Cardiac muscle cell (in vitro differentiated cells and primary cell): ENCODE measurements around the gene TMEM97. TPM values are rescaled to one million over a fixed set of nuclear protein-coding genes. Genes with fewer than 3 reads are reported as not detected.

ENCODE experiments used
- DNase-seq, 2 donors: peaks; one replicate each; pipeline versions ENCODE4 v3.0.0 to v3.0.0-alpha.2; 2010 to 2017; ENCODE audit warnings: low read depth in 1 of 2, low spot score in 1 of 2
- H3K27ac ChIP-seq: fragments of 200-600 bp; sonication (generic); 2 replicates; pipeline ENCODE4 v1.5.1; 2016
- H3K27me3 ChIP-seq: fragments of 200-600 bp; sonication (generic); 2 replicates; pipeline ENCODE4 v1.6.0; 2016; ENCODE audit warnings: control low read depth
- H3K36me3 ChIP-seq: fragments of 200-600 bp; sonication (generic); 2 replicates; pipeline ENCODE4 v1.5.1; 2016; ENCODE audit warnings: control low read depth
- H3K4me1 ChIP-seq: fragments of 200-600 bp; sonication (generic); 2 replicates; pipeline ENCODE4 v1.8.1; 2017; ENCODE audit warnings: low read depth, mild to moderate bottlenecking, mixed run types
- H3K4me3 ChIP-seq: fragments of 200-600 bp; sonication (generic); 2 replicates; pipeline ENCODE4 v1.5.1; 2016; ENCODE audit warnings: mild to moderate bottlenecking
- H3K9me3 ChIP-seq: fragments of 200-600 bp; sonication (generic); 2 replicates; pipeline ENCODE4 v1.5.1; 2017; ENCODE audit warnings: low read depth, mild to moderate bottlenecking, control low read depth
- CTCF ChIP-seq: IDR thresholded peaks from 2 replicates; pipeline ENCODE4 v1.5.1; 2012; ENCODE audit warnings: low read depth, mild to moderate bottlenecking, low read length
- polyA plus RNA-seq: library from polyadenylated mRNA; unstranded; fragments of >200 nt; fragmentation: Nextera tagmentation; extraction: Ambion mirVana; gene quantifications from 2 replicates; pipeline ENCODE4 v1.2.1, GENCODE V29; 2016
- total RNA-seq: library from RNA; depleted of rRNA; stranded (reverse); fragments of >200 nt; gene quantifications from 2 replicates; pipeline ENCODE4 v1.2.3, GENCODE V29; 2016

Gene TMEM97
- total and polyA plus RNA-seq, 2 experiments from 2014 or later, result 40.3 to 140 TPM

- no peaks in the 10 kb centered on the region for H3K4me1 ChIP-seq
- no peak for TF ChIP-seq CTCF
- DNase-seq, result no peak
- no peak within 1 kb of the TSS for H3K27ac ChIP-seq
- H3K27me3 ChIP-seq, result no peaks in the 10 kb centered on the region
- peaks cover 28% of the 10 kb centered on the region for H3K36me3 ChIP-seq
- H3K4me3 ChIP-seq, result no peak within 1 kb of the TSS
- no peaks in the 10 kb centered on the region for H3K9me3 ChIP-seq
These were observed 45.8 kb downstream of the TMEM97 start, which contains the start of gene SEBOX for GRCh38 chr17:28364665-28365363. TSS of gene SEBOX (minus strand) at chr17:28365199. CDS start at chr17:28365151, 48 bp downstream.

GRCh38 chr17:28365487-28365886 is 46.5 kb downstream of the TMEM97 start:
- TF ChIP-seq CTCF, result no peak
- Histone ChIP-seq H3K4me3 (no peak overlapping the region), H3K27me3 (no peaks in the 10 kb centered on the region), H3K4me1 (peaks cover 6% of the 10 kb centered on the region), H3K36me3 (peaks cover 21% of the 10 kb centered on the region), H3K9me3 (no peaks in the 10 kb centered on the region), H3K27ac (no peak overlapping the region)
- DNase-seq, result no peak

DNA sequence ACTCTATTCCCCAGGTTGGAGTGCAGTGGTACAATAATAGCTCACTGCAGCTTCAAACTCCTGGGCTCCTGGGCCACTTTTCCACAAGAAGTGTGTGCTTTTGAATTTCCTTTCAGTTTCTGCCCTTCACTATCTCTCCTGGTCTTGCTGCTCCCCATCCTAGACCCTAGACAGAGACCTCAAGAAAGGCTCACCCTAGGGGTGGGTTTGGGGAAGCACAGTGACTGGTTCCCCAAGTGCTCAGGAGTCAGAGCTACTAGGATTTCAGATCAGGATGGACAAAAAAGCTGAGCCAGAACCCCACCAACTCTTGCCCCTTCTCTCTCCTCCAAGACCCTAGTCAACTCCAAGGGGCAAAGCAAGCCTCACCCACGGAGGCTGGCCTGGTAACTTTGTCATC is 47.6 kb downstream of the TMEM97 start:
- Histone ChIP-seq H3K27me3 (no peaks in the 10 kb centered on the region), H3K4me1 (peaks cover 12% of the 10 kb centered on the region), H3K4me3 (no peak overlapping the region), H3K27ac (no peak overlapping the region), H3K9me3 (no peaks in the 10 kb centered on the region), H3K36me3 (peaks cover 10% of the 10 kb centered on the region)
- no peak for TF ChIP-seq CTCF
- DNase-seq, result no peak

- H3K27ac ChIP-seq, result no peak overlapping the region
- DNase-seq, result no peak
- no peak for TF ChIP-seq CTCF
- H3K9me3 ChIP-seq, result no peaks in the 10 kb centered on the region
- H3K4me1 ChIP-seq, result peaks cover 12% of the 10 kb centered on the region
- H3K4me3 ChIP-seq, result no peak overlapping the region
- peaks cover 7% of the 10 kb centered on the region for H3K27me3 ChIP-seq
- H3K36me3 ChIP-seq, result peaks cover 4% of the 10 kb centered on the region
These were observed 48.8 kb downstream of the TMEM97 start for GRCh38 chr17:28367641-28368305.

GRCh38 chr17:28368306-28368831 is 49.4 kb downstream of the TMEM97 start:
- Histone ChIP-seq H3K4me1 (peaks cover 12% of the 10 kb centered on the region), H3K9me3 (no peaks in the 10 kb centered on the region), H3K27me3 (peaks cover 13% of the 10 kb centered on the region), H3K36me3 (peaks cover 3% of the 10 kb centered on the region), H3K4me3 (no peak overlapping the region), H3K27ac (no peak overlapping the region)
- DNase-seq, result no peak
- TF ChIP-seq CTCF, result no peak
